ENCODE results near the gene INPP5B. TPM values are rescaled to one million over a fixed set of nuclear protein-coding genes. Genes with fewer than 3 reads are reported as not detected.

Gene INPP5B
- total RNA-seq, 2 donors from 2014 or later = 44.2 to 44.5 TPM

DNA sequence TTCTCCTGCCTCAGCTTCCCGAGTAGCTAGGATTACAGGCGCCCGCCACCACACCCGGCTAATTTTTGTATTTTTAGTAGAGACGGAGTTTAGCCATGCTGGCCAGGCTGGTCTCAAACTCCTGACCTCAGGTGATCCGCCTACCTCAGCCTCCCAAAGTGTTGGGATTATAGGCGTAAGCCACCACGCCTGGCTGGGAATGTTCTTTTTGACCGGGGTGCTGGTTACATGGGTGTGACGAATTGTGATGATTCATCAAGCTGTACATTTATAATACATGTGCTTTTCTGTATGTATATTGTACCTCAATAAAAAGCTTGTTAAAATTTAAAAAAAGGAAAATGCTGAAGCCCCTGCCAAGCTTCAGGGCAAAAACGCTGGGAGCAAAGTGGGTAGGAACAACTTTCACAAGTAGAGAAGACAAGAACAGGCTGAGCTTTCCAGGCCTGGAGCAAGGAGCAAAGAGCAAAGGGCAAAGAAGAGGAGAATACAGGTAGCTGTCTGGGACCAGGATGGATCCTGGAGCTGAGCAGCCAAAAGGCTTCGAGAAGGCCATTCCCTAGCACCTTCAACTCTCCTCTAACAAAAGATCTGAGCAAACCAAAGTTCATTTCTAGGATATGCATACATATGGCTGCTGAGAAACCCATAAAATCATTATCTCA is 118.3 kb downstream of the INPP5B start:
- H3K9me3 ChIP-seq = no peaks in the 10 kb centered on the region
- no peaks in the 10 kb centered on the region for H3K4me1 ChIP-seq (ENCODE audit: control insufficient read depth in 1 of 2, low read depth in 2 of 2)
- H3K27me3 ChIP-seq (replicated peaks; ENCODE audit: insufficient read depth) = no peaks in the 10 kb centered on the region
- H3K27ac ChIP-seq = no peak overlapping the region
- TF ChIP-seq, protein P1, sequence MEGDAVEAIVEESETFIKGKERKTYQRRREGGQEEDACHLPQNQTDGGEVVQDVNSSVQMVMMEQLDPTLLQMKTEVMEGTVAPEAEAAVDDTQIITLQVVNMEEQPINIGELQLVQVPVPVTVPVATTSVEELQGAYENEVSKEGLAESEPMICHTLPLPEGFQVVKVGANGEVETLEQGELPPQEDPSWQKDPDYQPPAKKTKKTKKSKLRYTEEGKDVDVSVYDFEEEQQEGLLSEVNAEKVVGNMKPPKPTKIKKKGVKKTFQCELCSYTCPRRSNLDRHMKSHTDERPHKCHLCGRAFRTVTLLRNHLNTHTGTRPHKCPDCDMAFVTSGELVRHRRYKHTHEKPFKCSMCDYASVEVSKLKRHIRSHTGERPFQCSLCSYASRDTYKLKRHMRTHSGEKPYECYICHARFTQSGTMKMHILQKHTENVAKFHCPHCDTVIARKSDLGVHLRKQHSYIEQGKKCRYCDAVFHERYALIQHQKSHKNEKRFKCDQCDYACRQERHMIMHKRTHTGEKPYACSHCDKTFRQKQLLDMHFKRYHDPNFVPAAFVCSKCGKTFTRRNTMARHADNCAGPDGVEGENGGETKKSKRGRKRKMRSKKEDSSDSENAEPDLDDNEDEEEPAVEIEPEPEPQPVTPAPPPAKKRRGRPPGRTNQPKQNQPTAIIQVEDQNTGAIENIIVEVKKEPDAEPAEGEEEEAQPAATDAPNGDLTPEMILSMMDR (IDR thresholded peaks at IDR 0.05) = no peak
- H3K4me3 ChIP-seq = no peak overlapping the region
- no peak for ATAC-seq (ENCODE audit: insufficient number of reproducible peaks, low FRiP score, low read depth)
- peaks cover 35% of the 10 kb centered on the region for H3K36me3 ChIP-seq
- DNase-seq (ENCODE audit: low spot score) = no peak

GRCh38 chr1:37825506-37825905 is 121.3 kb downstream of the INPP5B start:
- DNase-seq (ENCODE audit: low spot score) (no peak), ATAC-seq (ENCODE audit: insufficient number of reproducible peaks, low FRiP score, low read depth) (no peak)
- no peak overlapping the region for H3K4me3 ChIP-seq
- no peaks in the 10 kb centered on the region for H3K27me3 ChIP-seq (replicated peaks; ENCODE audit: insufficient read depth)
- H3K27ac ChIP-seq = no peak overlapping the region
- no peaks in the 10 kb centered on the region for H3K9me3 ChIP-seq
- H3K4me1 ChIP-seq (ENCODE audit: control insufficient read depth in 1 of 2, low read depth in 2 of 2) = no peaks in the 10 kb centered on the region
- peaks cover 34% of the 10 kb centered on the region for H3K36me3 ChIP-seq
- TF ChIP-seq, protein P1 (IDR thresholded peaks at IDR 0.05) = no peak

GRCh38 chr1:37824001-37824400 is 122.9 kb downstream of the INPP5B start:
- H3K4me1 ChIP-seq (ENCODE audit: control insufficient read depth in 1 of 2, low read depth in 2 of 2) = no peaks in the 10 kb centered on the region
- TF ChIP-seq, protein P1 (IDR thresholded peaks at IDR 0.05) = no peak
- H3K36me3 ChIP-seq = peaks cover 39% of the 10 kb centered on the region
- H3K9me3 ChIP-seq = no peaks in the 10 kb centered on the region
- H3K27me3 ChIP-seq (replicated peaks; ENCODE audit: insufficient read depth) = no peaks in the 10 kb centered on the region
- no peak overlapping the region for H3K27ac ChIP-seq
- H3K4me3 ChIP-seq = no peak overlapping the region
- DNase-seq (ENCODE audit: low spot score) (no peak), ATAC-seq (ENCODE audit: insufficient number of reproducible peaks, low FRiP score, low read depth) (no peak)

DNA sequence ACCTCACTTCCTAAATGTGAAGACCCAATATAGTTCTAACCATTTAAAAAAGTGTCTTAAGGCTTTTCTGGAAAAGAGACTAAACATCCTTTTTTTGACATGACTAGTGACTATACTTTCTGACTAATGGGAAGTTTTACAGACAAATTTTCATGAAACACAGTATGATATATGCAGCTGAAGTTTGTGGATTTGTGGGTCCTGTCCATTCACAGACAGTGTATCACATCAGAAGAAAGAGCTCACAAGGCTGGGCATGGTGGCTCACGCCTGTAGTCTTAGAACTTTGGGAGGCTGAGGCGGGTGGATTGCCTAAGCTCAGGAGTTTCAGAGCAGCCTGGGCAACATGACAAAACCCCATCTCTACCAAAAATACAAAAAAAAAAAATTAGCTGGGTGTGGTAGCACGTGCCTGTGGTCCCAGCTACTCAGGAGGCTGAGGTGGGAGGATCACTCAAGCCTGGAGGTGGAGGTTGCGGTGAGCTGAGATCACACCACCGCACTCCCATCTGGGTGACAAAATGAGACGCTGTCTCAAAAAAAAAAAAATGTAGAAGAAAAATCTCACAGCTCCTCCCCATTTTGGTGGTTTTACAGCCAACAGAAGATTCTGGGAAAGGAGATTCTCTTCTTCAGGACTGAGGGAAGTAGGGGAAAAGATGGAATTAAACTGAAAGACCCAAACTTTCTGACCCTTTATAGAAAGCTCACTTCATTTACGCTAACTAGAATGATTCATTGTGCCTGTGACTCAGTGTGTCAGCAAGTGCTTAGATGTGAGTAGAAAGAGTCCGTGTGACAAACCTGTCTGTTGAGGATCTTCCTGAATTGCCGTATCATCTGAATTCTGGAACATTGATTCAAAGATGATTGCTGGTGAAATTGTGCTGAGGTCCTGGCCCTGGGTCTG is 123.7 kb downstream of the INPP5B start:
- Histone ChIP-seq H3K9me3 (no peaks in the 10 kb centered on the region), H3K27ac (no peak overlapping the region), H3K4me3 (no peak overlapping the region), H3K36me3 (peaks cover 36% of the 10 kb centered on the region), H3K27me3 (replicated peaks; ENCODE audit: insufficient read depth) (no peaks in the 10 kb centered on the region), H3K4me1 (ENCODE audit: control insufficient read depth in 1 of 2, low read depth in 2 of 2) (no peaks in the 10 kb centered on the region)
- ATAC-seq (ENCODE audit: insufficient number of reproducible peaks, low FRiP score, low read depth) (no peak), DNase-seq (ENCODE audit: low spot score) (no peak)
- TF ChIP-seq, protein P1 (IDR thresholded peaks at IDR 0.05) = no peak

- Histone ChIP-seq H3K4me1 (ENCODE audit: control insufficient read depth in 1 of 2, low read depth in 2 of 2) (no peaks in the 10 kb centered on the region), H3K27ac (no peak overlapping the region), H3K4me3 (no peak overlapping the region), H3K27me3 (replicated peaks; ENCODE audit: insufficient read depth) (no peaks in the 10 kb centered on the region), H3K36me3 (peaks cover 37% of the 10 kb centered on the region), H3K9me3 (no peaks in the 10 kb centered on the region)
- TF ChIP-seq, protein P1 (IDR thresholded peaks at IDR 0.05) = no peak
- ATAC-seq (ENCODE audit: insufficient number of reproducible peaks, low FRiP score, low read depth) = no peak
- no peak for DNase-seq (ENCODE audit: low spot score)
Observed at GRCh38 chr1:37821481-37821880, 125.4 kb downstream of the INPP5B start.
